Right forelimb (tissue), 1 donor: ENCODE data around the gene ADAMTS17.
A peak's percentile ranks its signal among the peaks of the same experiment; 100 is the strongest.

Source experiments
- DNase-seq: peaks from one replicate; pipeline ENCODE4 v3.0.0-alpha.2; 2018

Gene ADAMTS17

GRCh38 chr15:100061944-100062343 lies 279.8 kb downstream of the ADAMTS17 start:
- no peak for DNase-seq

DNA sequence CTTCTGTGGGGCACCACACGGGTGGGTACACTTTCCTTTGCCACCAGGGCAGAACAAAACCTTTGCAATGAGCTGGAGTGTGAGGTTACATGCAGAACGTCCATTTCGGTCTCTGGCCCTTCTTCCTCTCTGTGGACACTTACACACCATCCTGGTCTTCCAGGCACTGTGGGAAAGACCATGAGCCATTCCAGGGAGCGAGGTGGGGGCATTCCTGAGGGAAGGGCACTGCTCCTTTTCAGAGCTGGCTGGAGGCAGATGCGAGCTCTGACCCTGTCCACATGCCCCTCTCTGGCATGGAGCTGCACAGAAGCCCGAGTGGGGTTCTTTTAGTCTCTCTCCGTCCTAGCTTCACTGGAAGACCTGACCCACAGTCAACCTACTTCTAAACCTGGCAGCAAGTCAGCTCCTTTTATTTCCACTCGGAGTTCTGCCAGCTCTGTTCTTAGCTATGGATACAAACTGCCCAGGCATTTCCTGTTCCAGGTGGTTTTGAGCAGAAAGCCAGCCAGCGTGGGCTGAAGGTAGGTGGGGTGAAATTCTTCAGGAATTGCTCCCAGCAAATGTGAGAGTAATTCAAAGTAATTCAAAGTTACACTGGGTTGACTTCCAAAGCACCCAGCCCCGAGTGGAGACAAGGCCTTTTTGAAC lies 281.4 kb downstream of the ADAMTS17 start:
- DNase-seq, result peak; percentile 69

GRCh38 chr15:100059521-100059920 lies 282.3 kb downstream of the ADAMTS17 start:
- DNase-seq, result no peak

- no peak for DNase-seq
Measured at GRCh38 chr15:100059094-100059493, 282.7 kb downstream of the ADAMTS17 start.

DNA sequence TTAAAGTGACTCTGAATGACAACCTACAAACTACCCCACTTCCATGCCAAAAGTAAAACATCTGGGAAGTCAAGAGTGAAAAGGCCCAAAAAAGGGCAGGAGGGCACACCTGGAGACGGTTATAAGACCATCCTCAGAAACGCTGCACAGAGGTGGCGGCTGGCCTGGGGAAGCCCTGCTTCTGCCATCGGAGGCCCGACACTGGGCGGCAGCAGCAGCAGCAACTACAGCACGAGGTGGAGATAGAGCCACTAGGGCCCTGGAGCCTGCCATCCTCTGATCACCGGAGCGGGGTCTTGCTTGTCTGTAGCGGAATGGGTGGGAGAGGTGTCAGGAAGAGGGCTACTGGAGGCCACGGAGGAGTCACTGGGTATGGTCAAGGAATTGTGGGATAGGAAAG lies 283.3 kb downstream of the ADAMTS17 start:
- no peak for DNase-seq

GRCh38 chr15:100057281-100057680 lies 284.5 kb downstream of the ADAMTS17 start:
- no peak for DNase-seq

DNA sequence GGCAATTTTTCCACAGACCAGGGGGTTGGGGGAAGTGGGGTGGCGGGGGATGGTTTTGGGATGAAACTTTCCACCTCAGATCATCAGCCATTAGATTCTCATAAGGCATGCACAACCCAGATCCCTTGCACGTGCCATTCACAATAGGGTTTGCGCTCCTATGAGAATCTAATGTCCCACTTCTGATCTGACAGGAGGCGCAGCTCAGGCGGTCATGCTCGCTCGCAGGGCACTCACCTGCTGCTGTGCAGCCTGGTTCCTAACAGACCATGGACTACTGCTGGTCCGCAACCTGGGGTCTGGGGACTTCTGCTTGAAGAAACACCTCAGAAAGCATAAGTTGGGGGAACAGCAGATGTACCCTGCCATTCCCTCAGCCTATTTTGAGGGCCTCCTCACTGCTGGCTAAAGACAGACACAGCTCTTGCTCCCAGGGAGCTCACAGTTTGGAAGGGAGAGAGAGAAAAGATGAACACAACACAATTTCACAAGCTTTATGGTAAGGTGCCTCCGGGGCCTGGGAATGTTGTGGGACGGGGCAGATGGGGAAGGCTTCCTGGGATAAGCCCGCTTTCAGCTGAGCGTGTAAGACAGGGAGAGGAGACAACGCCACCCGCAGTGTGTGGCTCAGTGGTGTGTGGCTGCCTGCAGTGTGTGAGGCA lies 285.2 kb downstream of the ADAMTS17 start:
- no peak for DNase-seq

GRCh38 chr15:100055821-100056220 lies 286.0 kb downstream of the ADAMTS17 start:
- DNase-seq, result no peak

DNA sequence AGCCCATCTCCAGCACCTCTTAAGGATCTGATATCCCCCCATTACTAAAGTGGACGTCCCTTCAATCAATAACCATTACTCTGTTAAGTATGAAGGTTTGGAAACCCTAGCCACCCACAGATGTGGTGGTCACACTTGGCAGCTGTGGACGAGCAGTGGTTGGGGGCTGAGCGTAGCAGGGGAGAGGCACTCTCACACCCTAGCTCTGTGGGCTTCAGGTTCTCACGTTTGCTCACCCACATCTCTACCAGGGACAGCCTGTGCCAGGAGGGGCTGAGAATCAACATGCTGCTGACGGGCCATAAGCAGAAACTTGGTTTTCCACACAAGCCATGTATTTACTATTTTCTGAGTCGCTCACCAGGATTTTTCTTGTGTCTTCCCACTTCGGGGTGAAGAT lies 287.2 kb downstream of the ADAMTS17 start:
- no peak for DNase-seq

DNA sequence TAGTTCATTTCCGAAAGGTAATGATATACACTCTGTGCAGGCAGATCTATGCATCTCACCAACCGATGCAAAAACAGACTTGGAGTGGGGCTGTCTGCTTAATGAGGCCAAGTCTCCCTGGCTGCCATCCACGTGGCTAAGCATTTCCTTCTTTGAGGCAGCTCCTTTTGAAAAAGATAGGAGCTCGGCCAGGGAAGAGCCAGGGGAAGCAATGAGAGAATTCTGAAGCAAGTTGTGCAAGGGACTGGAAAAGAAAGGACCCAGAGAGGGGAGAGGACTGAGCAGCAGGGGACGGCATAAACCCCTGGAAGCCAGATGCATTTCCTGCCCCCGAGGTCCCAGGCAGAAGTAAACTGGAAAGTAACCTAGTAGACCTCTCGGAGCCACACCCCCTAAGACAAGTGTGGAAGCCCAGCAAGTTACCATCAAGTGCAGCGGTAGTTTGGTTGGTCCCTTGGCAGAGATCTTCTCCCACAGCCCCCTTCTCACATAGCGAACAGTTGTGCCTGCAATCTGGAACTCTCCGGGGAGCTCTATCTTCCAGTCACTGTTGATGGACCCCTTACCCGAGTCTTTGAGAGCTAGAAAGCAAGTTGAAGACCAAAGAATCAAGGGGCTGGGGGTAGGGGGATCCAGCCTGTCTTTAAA lies 288.2 kb downstream of the ADAMTS17 start:
- no peak for DNase-seq

GRCh38 chr15:100052716-100053473 lies 288.9 kb downstream of the ADAMTS17 start:
- DNase-seq, result no peak

DNA sequence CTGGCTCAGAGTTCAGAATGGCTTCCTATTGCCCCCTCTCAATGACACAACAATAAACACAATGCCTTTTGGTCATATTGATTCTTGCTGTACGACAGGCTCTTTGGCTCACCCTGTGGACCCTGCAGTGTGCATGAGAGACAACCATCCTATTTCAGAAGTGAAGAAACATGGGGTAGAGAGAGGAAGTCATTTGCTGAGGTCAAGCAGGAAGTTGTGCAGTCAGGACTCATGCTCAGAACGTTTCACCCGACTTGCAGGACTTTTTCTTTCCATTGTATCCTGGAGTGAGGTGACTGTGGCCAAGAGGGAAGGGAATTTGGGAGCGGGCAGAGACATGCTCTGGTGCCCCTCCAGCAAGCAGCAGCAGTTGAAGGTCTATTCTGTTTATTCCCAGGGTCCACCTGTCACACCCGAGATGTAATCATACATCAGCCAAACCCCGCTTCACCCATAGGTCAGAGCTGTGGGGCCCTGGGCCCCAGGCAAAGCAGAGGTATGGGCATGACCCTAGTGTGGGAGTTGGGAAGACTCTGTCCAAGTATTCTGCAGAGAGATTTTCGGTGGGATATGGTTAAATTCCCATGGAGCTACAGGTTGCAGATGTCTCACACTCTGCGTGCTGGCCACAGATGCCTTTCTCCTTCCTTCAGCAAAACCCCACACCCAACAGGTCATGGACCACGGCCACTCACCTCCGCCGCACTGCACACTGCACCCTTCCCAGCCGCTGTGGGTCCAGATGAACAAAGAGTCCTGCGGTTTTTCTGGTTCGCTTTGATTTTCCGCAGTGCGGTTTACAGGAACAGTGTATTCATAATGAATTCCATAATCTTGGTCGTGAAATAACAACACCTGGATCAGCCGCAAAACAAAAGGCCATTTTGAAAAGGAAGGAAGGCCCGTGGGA lies 290.6 kb downstream of the ADAMTS17 start:
- no peak for DNase-seq

DNA sequence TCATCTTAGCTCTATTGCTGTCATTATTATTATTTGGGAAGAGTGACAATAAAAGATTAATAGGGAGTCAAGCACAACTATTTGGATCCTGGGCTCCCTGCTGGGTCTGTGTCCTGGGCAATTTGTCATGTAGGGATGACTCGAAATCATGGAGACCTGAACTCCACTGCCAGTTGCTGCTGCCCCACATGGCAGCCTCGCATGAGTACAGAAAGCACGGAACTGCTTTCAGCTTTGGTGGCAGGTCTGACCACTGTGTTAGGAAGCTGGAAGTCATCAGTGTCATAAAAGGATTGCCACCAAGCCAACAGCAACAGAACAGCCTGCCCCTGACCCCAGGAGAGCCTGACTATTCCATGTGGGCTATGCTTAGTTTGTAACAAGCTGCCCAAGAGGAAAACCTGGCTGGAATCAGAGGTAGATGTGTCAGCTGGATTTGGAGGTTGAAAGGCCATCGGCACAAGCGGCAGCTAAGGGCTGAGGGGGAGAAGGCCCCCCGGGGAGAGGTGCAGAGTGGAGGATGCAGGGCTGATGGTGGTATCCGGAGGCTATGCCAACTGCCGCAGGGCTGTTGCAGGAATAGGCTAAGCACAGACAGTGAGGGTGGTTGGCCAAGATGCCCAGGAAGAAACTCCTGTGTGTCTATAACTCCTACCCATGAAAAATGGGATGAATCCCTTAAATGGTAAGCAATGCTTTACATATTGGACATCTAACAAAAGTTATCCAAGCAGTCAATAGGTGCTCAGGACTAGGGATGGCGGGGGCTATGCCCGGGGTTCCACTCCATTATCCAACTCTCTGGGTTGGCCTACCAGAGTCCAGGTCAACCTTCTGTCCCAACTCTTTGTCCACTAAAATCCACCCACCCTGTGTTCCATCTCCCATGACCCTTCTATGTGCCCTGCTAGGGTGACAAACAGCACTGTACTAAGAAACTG lies 291.6 kb downstream of the ADAMTS17 start:
- no peak for DNase-seq

- DNase-seq, result no peak
Measured at GRCh38 chr15:100049483-100049882, 292.3 kb downstream of the ADAMTS17 start.

- no peak for DNase-seq
Measured at GRCh38 chr15:100048736-100049135, 293.0 kb downstream of the ADAMTS17 start.

GRCh38 chr15:100043692-100044091 lies 298.1 kb downstream of the ADAMTS17 start:
- DNase-seq, result no peak

DNA sequence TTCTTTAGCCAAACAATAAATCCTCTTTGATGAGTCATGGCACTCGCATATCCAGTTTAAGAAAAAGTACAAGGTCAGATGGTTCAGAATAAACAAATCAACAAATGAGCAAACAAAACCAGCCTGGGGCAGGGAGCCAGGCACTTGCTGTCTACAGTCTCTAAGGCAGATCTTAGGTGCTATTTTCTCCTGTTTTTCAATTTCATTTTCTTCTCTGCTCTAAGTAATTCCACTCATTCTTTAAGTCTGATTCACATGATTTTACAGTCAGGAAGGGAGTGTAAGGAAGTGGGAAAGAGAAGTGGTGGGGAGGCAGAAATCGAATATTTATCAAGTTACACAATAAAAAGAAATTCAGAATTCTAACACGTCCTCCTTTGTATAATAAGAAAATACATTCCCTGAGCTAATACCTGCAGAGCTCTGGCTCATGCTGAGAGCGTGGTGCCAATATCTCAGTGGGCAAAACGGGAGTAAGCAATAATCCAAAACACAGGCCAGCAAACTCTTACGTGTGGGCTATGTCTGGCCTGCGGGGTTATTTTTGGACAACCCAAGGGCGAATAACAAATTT lies 298.6 kb downstream of the ADAMTS17 start:
- DNase-seq, result no peak

GRCh38 chr15:100042558-100042957 lies 299.2 kb downstream of the ADAMTS17 start:
- no peak for DNase-seq

DNA sequence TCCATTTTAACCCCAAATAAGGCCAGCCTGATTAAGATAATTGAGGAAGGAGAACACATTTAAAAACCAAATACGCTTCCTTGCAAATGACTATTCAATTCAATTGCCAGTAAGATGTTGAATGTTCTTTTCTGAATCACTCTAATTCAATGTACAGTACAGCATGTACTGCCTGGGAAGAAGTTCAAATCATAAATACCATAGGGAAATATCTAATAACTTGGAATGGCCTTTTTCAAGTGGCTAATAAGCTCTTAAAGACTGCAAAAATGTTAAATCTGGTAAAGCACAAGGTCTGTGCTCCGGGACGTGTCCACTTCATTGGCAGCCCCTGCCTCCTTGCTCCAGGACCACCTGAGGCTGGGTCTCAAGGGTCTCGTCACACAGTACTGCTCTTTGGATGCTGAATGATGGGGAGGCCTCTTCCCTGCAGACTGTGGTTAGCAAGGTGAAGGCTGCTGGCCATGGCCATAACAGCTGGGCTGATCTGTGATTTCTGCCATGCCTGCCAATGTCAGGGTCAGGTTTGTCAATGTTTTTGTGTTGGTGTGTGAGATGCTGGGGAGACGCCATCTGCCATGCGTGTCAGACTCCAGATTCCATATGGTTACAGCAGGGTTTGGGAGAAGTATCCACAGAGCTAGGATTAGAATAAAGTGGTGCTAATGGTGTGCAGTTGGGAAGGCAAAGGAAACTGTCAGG lies 300.5 kb downstream of the ADAMTS17 start:
- DNase-seq, result peak; percentile 57

GRCh38 chr15:100039994-100040393 lies 301.8 kb downstream of the ADAMTS17 start:
- no peak for DNase-seq
